ENCODE data around the gene SMC4.

DNA sequence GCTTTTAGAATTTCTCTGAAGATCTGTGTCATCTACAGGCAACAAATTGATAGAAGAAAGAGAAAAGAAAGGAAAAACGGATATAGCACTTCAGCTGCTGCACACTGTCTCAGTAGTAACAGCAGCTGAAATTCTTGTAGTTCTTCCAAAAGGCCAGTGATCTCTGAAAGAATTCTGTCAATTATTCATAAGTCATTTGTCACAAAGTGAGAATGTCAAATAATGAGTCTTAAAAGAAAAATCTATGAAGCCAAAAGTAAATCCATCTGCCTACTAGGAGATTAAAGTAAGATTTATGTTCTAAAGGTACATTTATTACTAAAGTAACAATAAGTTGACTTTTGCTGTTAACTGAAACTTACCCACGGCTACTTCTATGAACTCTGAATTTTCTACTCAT lies 25.0 kb upstream of the SMC4 start:
- TF ChIP-seq, protein P1, sequence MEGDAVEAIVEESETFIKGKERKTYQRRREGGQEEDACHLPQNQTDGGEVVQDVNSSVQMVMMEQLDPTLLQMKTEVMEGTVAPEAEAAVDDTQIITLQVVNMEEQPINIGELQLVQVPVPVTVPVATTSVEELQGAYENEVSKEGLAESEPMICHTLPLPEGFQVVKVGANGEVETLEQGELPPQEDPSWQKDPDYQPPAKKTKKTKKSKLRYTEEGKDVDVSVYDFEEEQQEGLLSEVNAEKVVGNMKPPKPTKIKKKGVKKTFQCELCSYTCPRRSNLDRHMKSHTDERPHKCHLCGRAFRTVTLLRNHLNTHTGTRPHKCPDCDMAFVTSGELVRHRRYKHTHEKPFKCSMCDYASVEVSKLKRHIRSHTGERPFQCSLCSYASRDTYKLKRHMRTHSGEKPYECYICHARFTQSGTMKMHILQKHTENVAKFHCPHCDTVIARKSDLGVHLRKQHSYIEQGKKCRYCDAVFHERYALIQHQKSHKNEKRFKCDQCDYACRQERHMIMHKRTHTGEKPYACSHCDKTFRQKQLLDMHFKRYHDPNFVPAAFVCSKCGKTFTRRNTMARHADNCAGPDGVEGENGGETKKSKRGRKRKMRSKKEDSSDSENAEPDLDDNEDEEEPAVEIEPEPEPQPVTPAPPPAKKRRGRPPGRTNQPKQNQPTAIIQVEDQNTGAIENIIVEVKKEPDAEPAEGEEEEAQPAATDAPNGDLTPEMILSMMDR (IDR thresholded peaks at IDR 0.05): no peak
- no peak for TF ChIP-seq POLR2A (IDR thresholded peaks at IDR 0.05)

Data from body of pancreas (tissue), 4 donors.